Effector CD8-positive, alpha-beta T cell (primary cell): Measurements from ENCODE around the gene ATP8B4.

Source experiments
- DNase-seq: peaks from one replicate; lab custom pipeline; 2025; lab: John Stamatoyannopoulos, UW

The ATP8B4 gene

DNA sequence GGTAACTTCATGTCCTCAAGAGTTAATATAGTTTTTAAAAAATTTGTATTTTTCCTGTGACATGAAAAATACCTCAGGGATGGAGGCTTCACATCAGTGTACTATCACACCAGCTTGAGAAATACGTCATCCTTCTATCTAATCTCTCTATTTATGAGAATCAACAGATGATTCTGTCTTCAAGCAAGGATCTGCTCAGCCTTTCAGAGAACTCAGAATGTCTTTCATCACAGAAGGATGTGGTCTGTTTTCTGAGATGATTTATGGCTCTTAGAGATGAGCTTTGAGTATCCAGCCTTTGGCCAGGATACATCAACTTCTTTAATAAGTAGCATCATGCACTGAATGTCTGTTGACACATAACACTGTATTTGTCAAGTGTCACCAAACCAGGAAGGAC lies 304.3 kb downstream of the ATP8B4 start:
- no peak for DNase-seq

DNA sequence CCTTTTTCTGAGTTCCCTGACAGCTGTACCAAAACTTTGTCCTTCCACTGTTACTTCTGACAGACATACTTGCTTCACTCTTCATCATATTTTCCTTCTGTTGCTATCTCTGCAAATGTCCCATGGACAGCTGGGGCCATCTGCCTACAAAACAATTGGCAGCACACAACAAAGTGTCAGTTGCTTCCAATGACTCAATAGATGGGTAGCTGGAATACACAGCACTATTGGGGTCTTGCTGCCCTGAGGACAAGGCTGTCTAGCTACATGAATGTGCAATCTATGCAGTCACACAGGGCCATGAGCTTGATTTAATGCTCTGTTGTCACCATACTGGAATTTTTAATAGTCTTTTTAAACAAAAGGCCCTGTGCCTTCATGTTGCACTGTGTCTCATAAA lies 305.4 kb downstream of the ATP8B4 start:
- no peak for DNase-seq

DNA sequence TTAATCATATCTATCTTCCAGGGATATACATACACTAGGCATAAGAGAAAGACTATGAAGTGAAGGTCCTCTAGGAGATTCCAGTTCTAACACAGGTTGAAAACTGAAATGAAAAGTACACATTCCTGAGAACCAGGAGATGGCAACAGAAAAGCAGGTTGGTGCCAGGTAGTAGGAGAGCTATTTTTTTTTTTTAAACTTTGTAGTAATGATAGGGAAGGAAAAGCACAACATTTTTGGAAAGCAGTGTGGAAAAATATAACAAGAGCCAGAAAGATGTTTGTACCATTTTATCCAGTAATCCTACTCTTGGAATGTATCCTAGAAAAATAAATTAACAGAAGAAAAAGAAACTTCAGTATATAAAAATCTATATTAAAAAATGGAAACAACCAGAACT lies 308.3 kb downstream of the ATP8B4 start:
- no peak for DNase-seq

DNA sequence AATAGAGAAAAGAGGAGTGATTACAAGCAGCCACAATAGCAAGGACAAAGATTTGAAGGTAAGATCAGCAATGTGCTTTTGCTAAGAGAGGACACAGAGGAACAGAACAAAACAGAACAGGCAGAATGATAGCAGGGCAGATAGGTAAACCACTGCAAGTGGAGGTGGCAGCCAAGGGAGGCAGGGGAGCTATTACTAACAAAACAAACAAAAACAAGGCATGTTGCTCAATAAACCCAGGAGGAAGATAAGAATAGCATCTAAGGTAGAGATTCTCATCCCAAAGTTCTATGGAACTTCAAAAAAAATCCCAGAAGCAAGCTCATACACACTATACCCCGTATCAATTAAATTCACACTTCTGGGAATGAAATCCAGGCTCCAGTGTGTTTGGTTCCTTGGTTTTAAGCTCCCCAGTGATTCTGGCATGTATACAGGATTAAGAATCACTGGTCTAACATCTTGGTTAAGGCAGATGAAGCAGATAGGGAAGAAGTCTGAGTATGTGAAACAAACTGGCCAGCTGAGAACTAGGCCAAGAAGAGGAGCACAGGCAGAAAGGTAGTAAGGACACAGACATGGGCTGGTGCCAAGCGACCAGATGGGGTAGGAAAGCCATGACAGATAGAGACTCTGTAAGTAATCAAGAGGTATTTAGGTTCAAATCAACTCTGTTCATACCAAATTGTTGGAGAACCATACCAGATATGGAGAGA lies 309.0 kb downstream of the ATP8B4 start:
- no peak for DNase-seq

DNA sequence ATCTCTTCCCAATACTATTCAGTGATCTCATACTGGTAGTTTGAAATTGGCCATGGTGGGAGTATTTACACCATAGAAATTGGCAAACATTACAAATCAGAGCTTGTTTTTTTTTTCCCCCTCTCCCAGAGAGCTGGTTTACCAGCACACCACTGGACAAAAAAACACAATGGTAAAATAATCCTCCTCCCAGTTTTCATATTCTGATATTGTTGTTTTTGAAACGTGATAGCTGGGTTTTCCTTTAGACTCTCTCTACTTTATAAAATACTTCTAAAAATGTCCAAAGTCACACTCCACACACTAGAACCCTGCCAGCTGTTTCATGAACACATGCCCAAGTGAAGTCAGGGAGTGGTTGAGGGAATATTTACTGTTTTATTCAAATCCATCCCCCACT lies 310.7 kb downstream of the ATP8B4 start:
- DNase-seq, result no peak
